ENCODE results near the gene PHLPP1.

PHLPP1 gene

GRCh38 chr18:62847081-62847480, 131.7 kb downstream of the PHLPP1 start:
- no peak for DNase-seq (ENCODE audit: low spot score)

GRCh38 chr18:62848946-62849345, 133.6 kb downstream of the PHLPP1 start:
- no peak for DNase-seq (ENCODE audit: low spot score)

GRCh38 chr18:62850619-62851306, 135.4 kb downstream of the PHLPP1 start:
- DNase-seq (ENCODE audit: low spot score), result peak; percentile 47

- no peak for DNase-seq (ENCODE audit: low spot score)
Measured at GRCh38 chr18:62852851-62853250, 137.5 kb downstream of the PHLPP1 start.

- DNase-seq (ENCODE audit: low spot score), result no peak
Measured at GRCh38 chr18:62856294-62856693, 141.0 kb downstream of the PHLPP1 start.

GRCh38 chr18:62857263-62857976, 142.1 kb downstream of the PHLPP1 start:
- no peak for DNase-seq (ENCODE audit: low spot score)

- no peak for DNase-seq (ENCODE audit: low spot score)
Measured at GRCh38 chr18:62860062-62860461, 144.7 kb downstream of the PHLPP1 start.

- no peak for DNase-seq (ENCODE audit: low spot score)
Measured at GRCh38 chr18:62862466-62862865, 147.1 kb downstream of the PHLPP1 start.

- no peak for DNase-seq (ENCODE audit: low spot score)
Measured at GRCh38 chr18:62863579-62864001, 148.2 kb downstream of the PHLPP1 start.

GRCh38 chr18:62865498-62865897, 150.2 kb downstream of the PHLPP1 start:
- DNase-seq (ENCODE audit: low spot score), result no peak

- no peak for DNase-seq (ENCODE audit: low spot score)
Measured at GRCh38 chr18:62867534-62867933, 152.2 kb downstream of the PHLPP1 start.

- no peak for DNase-seq (ENCODE audit: low spot score)
Measured at GRCh38 chr18:62868645-62869044, 153.3 kb downstream of the PHLPP1 start.

GRCh38 chr18:62870643-62871042, 155.3 kb downstream of the PHLPP1 start:
- no peak for DNase-seq (ENCODE audit: low spot score)

GRCh38 chr18:62875323-62875722, 160.0 kb downstream of the PHLPP1 start:
- DNase-seq (ENCODE audit: low spot score), result no peak

GRCh38 chr18:62876111-62876510, 160.8 kb downstream of the PHLPP1 start:
- no peak for DNase-seq (ENCODE audit: low spot score)

- no peak for DNase-seq (ENCODE audit: low spot score)
Measured at GRCh38 chr18:62876828-62877227, 161.5 kb downstream of the PHLPP1 start.

GRCh38 chr18:62877411-62878221, 162.3 kb downstream of the PHLPP1 start:
- DNase-seq (ENCODE audit: low spot score), result no peak

- DNase-seq (ENCODE audit: low spot score), result no peak
Measured at GRCh38 chr18:62878305-62878704, 163.0 kb downstream of the PHLPP1 start.

- no peak for DNase-seq (ENCODE audit: low spot score)
Measured at GRCh38 chr18:62880034-62880433, 164.7 kb downstream of the PHLPP1 start.

GRCh38 chr18:62880673-62881364, 165.5 kb downstream of the PHLPP1 start:
- DNase-seq (ENCODE audit: low spot score), result no peak

- DNase-seq (ENCODE audit: low spot score), result no peak
Measured at GRCh38 chr18:62881509-62882016, 166.2 kb downstream of the PHLPP1 start.

Data from putamen (tissue), 1 donor.